Gastroesophageal sphincter (tissue), 4 donors: ENCODE results near the gene NCK2. TPM values are rescaled to one million over a fixed set of nuclear protein-coding genes. Genes with fewer than 3 reads are reported as not detected.

ENCODE experiments used
- ATAC-seq: fragments of 150-250 bp; one replicate; pipeline ENCODE4 v1.9.1; 2016; ENCODE audit warnings: mild to moderate bottlenecking, moderate library complexity
- H3K27ac ChIP-seq, 4 donors: fragments of 200-600 bp; sonication (generic) in 3 of 4; 1 replicate in 3 of 4; 2 replicates in 1 of 4; pipeline ENCODE4 v1.5.1; 2016 to 2019
- H3K27me3 ChIP-seq: fragments of 200-600 bp; sonication (generic); one replicate; pipeline ENCODE4 v1.5.1; 2019
- H3K36me3 ChIP-seq, 2 donors: fragments of 200-600 bp; sonication (generic); one replicate each; pipeline ENCODE4 v1.5.1; 2019; ENCODE audit warnings: control low read depth in 1 of 2
- H3K4me1 ChIP-seq, 3 donors: fragments of 200-600 bp; sonication (generic); 1 replicate in 2 of 3; 2 replicates in 1 of 3; pipeline ENCODE4 v1.5.1; 2016 to 2019; ENCODE audit warnings: control low read depth in 2 of 3
- H3K4me3 ChIP-seq, 2 donors: fragments of 200-600 bp; sonication (generic); one replicate each; pipeline ENCODE4 v1.5.1; 2019; ENCODE audit warnings: mild to moderate bottlenecking in 1 of 2, moderate library complexity in 1 of 2
- H3K9me3 ChIP-seq, 3 donors: fragments of 200-600 bp; sonication (generic); one replicate each; pipeline ENCODE4 v1.5.1; 2017 to 2019; ENCODE audit warnings: control low read depth in 2 of 3
- EP300 ChIP-seq: sonication (generic); formaldehyde crosslinking; IDR thresholded peaks from one replicate; pipeline ENCODE4 v1.6.1; 2017; ENCODE audit warnings: antibody characterized with exemption, mild to moderate bottlenecking
- POLR2A ChIP-seq, 2 donors: fragments of 450-650 bp; IDR thresholded peaks; one replicate each; pipeline ENCODE4 v1.6.1; 2017; ENCODE audit warnings: antibody characterized with exemption in 2 of 2, mild to moderate bottlenecking in 2 of 2, moderate library complexity in 1 of 2
- POLR2AphosphoS5 ChIP-seq: sonication (generic); formaldehyde crosslinking; IDR thresholded peaks from one replicate; pipeline ENCODE4 v1.6.1; 2017; ENCODE audit warnings: antibody characterized with exemption
- WGBS, 2 donors: methylation state at CpG; one replicate each; pipeline ENCODE4 v1.1.5; 2018; ENCODE audit warnings: low coverage in 1 of 2; 5-methylcytosine and 5-hydroxymethylcytosine counted together
- total RNA-seq, 4 donors: library from RNA; depleted of rRNA; stranded (reverse); fragments of >200 nt; gene quantifications; one replicate each; pipeline ENCODE4 v1.1.0, GENCODE V29; 2016
- TF ChIP-seq, protein P1 (sequence below), 4 experiments: fragments of 200-600 bp in 2 of 4; fragments of 450-650 bp in 2 of 4; sonication (generic) in 1 of 4; IDR thresholded peaks; one replicate each; pipeline ENCODE4 v1.5.1; 2017 to 2019; ENCODE audit warnings: antibody characterized with exemption in 4 of 4, mild to moderate bottlenecking in 2 of 4, moderate library complexity in 2 of 4

Gene NCK2
- total RNA-seq, 4 donors from 2014 or later = 63.0 to 131 (median 89.5) TPM

DNA sequence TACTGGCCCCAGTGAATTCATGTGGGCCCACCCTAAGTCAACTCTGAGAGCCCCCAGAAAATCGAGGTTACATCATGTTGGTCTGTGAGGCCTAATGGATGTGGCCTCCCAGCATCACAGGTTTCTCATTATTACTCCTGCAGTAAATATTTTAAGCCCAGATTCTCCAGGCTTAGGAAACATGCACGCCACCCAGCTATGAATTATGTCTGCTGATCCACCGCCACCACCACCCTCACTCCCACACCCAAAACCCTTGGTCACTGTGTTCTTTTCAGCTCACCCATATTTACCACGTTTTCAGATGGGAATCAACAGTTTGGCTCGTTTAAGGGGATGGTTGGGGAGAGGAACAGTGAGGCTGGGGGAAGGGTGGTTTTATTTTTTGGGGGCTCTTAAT lies 128.6 kb downstream of the NCK2 start:
- no peak for ATAC-seq
- no peaks in the 10 kb centered on the region for H3K36me3 ChIP-seq
- TF ChIP-seq EP300 (no peak), POLR2AphosphoS5 (no peak), POLR2A (IDR thresholded peaks at IDR 0.05) (no peak)
- TF ChIP-seq, protein P1, sequence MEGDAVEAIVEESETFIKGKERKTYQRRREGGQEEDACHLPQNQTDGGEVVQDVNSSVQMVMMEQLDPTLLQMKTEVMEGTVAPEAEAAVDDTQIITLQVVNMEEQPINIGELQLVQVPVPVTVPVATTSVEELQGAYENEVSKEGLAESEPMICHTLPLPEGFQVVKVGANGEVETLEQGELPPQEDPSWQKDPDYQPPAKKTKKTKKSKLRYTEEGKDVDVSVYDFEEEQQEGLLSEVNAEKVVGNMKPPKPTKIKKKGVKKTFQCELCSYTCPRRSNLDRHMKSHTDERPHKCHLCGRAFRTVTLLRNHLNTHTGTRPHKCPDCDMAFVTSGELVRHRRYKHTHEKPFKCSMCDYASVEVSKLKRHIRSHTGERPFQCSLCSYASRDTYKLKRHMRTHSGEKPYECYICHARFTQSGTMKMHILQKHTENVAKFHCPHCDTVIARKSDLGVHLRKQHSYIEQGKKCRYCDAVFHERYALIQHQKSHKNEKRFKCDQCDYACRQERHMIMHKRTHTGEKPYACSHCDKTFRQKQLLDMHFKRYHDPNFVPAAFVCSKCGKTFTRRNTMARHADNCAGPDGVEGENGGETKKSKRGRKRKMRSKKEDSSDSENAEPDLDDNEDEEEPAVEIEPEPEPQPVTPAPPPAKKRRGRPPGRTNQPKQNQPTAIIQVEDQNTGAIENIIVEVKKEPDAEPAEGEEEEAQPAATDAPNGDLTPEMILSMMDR (IDR thresholded peaks at IDR 0.05) = no peak
- peaks cover 0 to 50% (median 1%) of the 10 kb centered on the region in 3 donors for H3K4me1 ChIP-seq
- no peak overlapping the region for H3K4me3 ChIP-seq
- no peaks in the 10 kb centered on the region for H3K9me3 ChIP-seq
- H3K27me3 ChIP-seq = no peaks in the 10 kb centered on the region
- WGBS, 2 donors = 81% methylated on average over 4 of the region's 5 CpGs; no CpG with 5 or more reads in 1 of the 2 donors
- no peak overlapping the region for H3K27ac ChIP-seq

DNA sequence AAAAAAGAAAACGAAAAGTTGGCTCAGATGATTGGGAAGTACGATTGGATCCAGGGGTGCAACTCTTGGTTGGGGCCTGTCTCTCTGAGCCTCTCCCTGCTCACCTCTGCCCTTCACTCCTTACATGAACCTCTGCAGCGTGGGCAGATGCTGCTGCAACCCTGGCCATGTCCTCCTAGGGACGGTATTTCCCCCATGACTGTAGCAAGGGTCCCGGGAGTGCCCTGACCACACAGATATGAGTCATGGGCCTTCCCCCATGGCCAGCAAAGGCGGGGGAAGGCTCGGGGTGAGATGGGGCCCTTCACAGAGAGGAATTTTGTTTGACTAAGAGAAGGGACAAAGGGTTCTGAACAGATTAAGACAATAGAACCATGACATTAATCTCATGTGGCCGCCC lies 129.0 kb downstream of the NCK2 start:
- Histone ChIP-seq H3K4me1 (peaks cover 0 to 46% (median 0%) of the 10 kb centered on the region in 3 donors), H3K9me3 (no peaks in the 10 kb centered on the region), H3K27me3 (no peaks in the 10 kb centered on the region), H3K4me3 (no peak overlapping the region), H3K36me3 (no peaks in the 10 kb centered on the region), H3K27ac (no peak overlapping the region)
- TF ChIP-seq POLR2A (IDR thresholded peaks at IDR 0.05) (no peak), POLR2AphosphoS5 (peak; percentile 9), EP300 (no peak)
- TF ChIP-seq, protein P1 (IDR thresholded peaks at IDR 0.05) = no peak
- 61 to 81% methylated on average over 4 of the region's 8 CpGs for WGBS, 2 donors
- ATAC-seq = no peak

DNA sequence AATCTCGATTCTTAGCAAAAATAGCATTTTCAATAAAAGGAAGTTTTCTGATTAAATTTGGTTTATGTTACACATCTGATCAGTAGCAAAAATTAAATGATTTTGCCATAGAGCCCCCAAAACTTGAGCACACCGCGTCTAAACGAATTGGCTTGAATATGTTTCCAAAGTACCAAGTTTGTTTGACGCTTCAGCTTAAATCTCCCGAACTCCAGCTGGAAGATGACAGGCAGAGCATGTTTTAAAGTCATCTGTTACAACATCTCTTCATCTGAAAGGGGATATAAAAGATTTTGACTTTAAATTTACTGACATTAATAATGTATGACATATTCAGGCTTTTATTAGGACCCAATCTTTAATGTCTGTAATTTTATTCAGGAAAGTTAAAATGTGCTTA lies 129.8 kb downstream of the NCK2 start:
- Histone ChIP-seq H3K27me3 (no peaks in the 10 kb centered on the region), H3K9me3 (no peaks in the 10 kb centered on the region), H3K36me3 (no peaks in the 10 kb centered on the region), H3K4me3 (no peak overlapping the region), H3K27ac (no peak overlapping the region), H3K4me1 (peaks cover 0 to 43% (median 0%) of the 10 kb centered on the region in 3 donors)
- no peak for TF ChIP-seq EP300
- TF ChIP-seq, protein P1 (IDR thresholded peaks at IDR 0.05) = no peak
- TF ChIP-seq POLR2A (IDR thresholded peaks at IDR 0.05) = no peak
- TF ChIP-seq POLR2AphosphoS5 = no peak
- 87 to 91% methylated on average over 6 of the region's 6 CpGs for WGBS, 2 donors
- no peak for ATAC-seq

DNA sequence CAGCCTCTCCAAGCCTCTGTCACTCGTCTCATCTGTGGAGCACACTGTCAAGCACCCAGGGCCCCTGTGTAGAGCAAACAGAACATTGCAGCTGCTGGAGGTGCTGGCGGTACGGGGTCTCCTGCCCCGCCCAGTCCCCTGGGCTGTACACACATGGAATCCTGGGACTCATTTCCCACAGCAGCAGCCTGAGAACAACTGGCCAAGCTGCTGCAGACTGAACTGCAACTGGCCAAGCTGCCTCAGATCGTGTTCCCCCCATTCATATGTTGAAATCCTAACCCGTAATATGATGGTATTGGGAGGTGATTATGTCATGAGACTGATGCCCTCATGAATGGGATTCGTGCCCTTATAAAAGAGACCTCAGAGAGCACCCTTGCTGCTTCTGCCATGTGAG lies 130.5 kb downstream of the NCK2 start:
- no peak for ATAC-seq
- Histone ChIP-seq H3K27me3 (no peaks in the 10 kb centered on the region), H3K4me3 (no peak overlapping the region), H3K36me3 (no peaks in the 10 kb centered on the region), H3K4me1 (peaks cover 0 to 43% (median 0%) of the 10 kb centered on the region in 3 donors), H3K9me3 (no peaks in the 10 kb centered on the region), H3K27ac (no peak overlapping the region)
- WGBS, 2 donors = 73% methylated on average over 2 of the region's 7 CpGs; no CpG with 5 or more reads in 1 of the 2 donors
- no peak for TF ChIP-seq POLR2AphosphoS5

DNA sequence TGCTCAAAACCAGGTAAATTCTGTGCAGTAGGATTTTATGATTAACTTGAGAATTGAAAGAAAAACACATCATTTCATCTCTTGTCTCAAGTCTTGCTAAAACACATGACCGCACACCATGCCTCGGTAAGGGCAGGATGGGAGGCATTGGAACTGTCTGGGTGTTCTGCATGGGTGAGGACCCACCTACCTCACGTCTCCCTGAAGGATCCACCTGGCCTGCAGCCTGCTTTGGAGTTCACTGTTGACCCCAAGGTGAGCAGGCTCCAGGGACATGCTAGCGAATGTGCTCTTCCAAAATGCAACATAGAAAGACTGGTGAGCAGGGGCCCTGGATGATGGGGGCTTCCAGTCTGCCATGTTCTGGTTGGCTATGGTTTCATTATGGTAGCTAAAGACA lies 131.5 kb downstream of the NCK2 start:
- Histone ChIP-seq H3K9me3 (no peaks in the 10 kb centered on the region), H3K4me1 (peaks cover 0 to 43% (median 0%) of the 10 kb centered on the region in 3 donors), H3K27ac (no peak overlapping the region), H3K36me3 (peaks cover 0 to 3% of the 10 kb centered on the region in 2 donors), H3K27me3 (no peaks in the 10 kb centered on the region), H3K4me3 (no peak overlapping the region)
- ATAC-seq = no peak
- whole genome bisulfite sequencing, 2 donors = 95 to 100% methylated on average over 1 to 3 of the region's 4 CpGs
- no peak for TF ChIP-seq EP300
- no peak for TF ChIP-seq POLR2AphosphoS5
- no peak for TF ChIP-seq POLR2A (IDR thresholded peaks at IDR 0.05)
- TF ChIP-seq, protein P1 (IDR thresholded peaks at IDR 0.05) = no peak
